K562 (cell line): Measurements from ENCODE around the gene PDIA2. TPM values are rescaled to one million over a fixed set of nuclear protein-coding genes. Genes with fewer than 3 reads are reported as not detected.
A peak's percentile ranks its signal among the peaks of the same experiment; 100 is the strongest.

Source experiments
- ADNP ChIP-seq: fragments of 200-800 bp; sonication (Bioruptor generic); IDR thresholded peaks from 2 replicates; pipeline ENCODE4 v1.6.1; 2016; ENCODE audit warnings: missing genetic modification characterization, missing compliant biosample characterization
- E2F4 ChIP-seq: sonication (generic); formaldehyde crosslinking; IDR thresholded peaks from 2 replicates; pipeline ENCODE4 v1.8.0; 2022; ENCODE audit warnings: mild to moderate bottlenecking, low read depth, missing genetic modification reagents
- ELK3 ChIP-seq: fragments of 450-650 bp; formaldehyde crosslinking; IDR thresholded peaks from 2 replicates; pipeline ENCODE4 v1.4.0; 2020; ENCODE audit warnings: mild to moderate bottlenecking
- HMGN3 ChIP-seq: IDR thresholded peaks from 2 replicates; pipeline ENCODE4 v1.6.1; 2011; ENCODE audit warnings: borderline replicate concordance, low read depth, mild to moderate bottlenecking, mixed read lengths, low read length; ENCODE audit not compliant: insufficient read length; ENCODE audit errors: extremely low read depth
- KLF16 ChIP-seq: IDR thresholded peaks from 2 replicates; pipeline ENCODE4 v1.6.1; 2016; ENCODE audit warnings: antibody characterized with exemption
- MCM3 ChIP-seq: fragments of 450-650 bp; IDR thresholded peaks from 2 replicates; pipeline ENCODE4 v1.6.1; 2016
- MNT ChIP-seq, 2 experiments: fragments of 450-650 bp; conservative IDR thresholded peaks; 2 replicates each; pipeline ENCODE4 v1.6.1; 2017; ENCODE audit warnings: mild to moderate bottlenecking in 2 of 2, moderate library complexity in 2 of 2
- MTA2 ChIP-seq: fragments of 450-650 bp; IDR thresholded peaks from 2 replicates; pipeline ENCODE4 v1.6.1; 2016; ENCODE audit warnings: low read depth
- NFIX ChIP-seq: fragments of 250-450 bp; sonication (Bioruptor Pico); IDR thresholded peaks from 2 replicates; pipeline ENCODE4 v1.4.0; 2020; ENCODE audit warnings: low read depth, mild to moderate bottlenecking, moderate library complexity
- POU5F1 ChIP-seq: fragments of 150-350 bp; IDR thresholded peaks from 2 replicates; pipeline ENCODE4 v1.6.1; 2014; ENCODE audit warnings: borderline replicate concordance, low read length, low read depth, mild to moderate bottlenecking; ENCODE audit not compliant: partially characterized antibody
- RAD21 ChIP-seq, 2 experiments: fragments of 250-450 bp in 1 of 2; fragments of 450-650 bp in 1 of 2; sonication (Bioruptor Pico) in 1 of 2; formaldehyde crosslinking in 1 of 2; IDR thresholded peaks in 1 of 2; conservative IDR thresholded peaks in 1 of 2; 2 replicates each; pipeline versions ENCODE4 v1.4.0 to v1.8.0; 2020 to 2022; ENCODE audit warnings: mild to moderate bottlenecking in 2 of 2, moderate library complexity in 1 of 2
- SFPQ ChIP-seq: fragments of 200-400 bp; formaldehyde crosslinking; IDR thresholded peaks from 2 replicates; pipeline ENCODE4 v1.6.1; 2017; ENCODE audit warnings: mild to moderate bottlenecking, low read depth, low read length, moderate library complexity
- SRF ChIP-seq, 2 experiments: fragments of 250-450, 450-650 bp in 1 of 2; sonication (Bioruptor Pico) in 1 of 2; sonication (generic) in 1 of 2; formaldehyde crosslinking; IDR thresholded peaks; 2 replicates each; pipeline versions ENCODE4 v1.5.0 to v1.5.1; 2020 to 2022; ENCODE audit warnings: mild to moderate bottlenecking in 1 of 2, missing genetic modification reagents in 1 of 2
- YY1 ChIP-seq, 3 experiments: IDR thresholded peaks; 2 replicates each; pipeline ENCODE4 v1.6.1; 2011; ENCODE audit warnings: low read length in 2 of 3, mild to moderate bottlenecking in 2 of 3, moderate library complexity in 2 of 3, borderline replicate concordance in 1 of 3, control low read depth in 1 of 3, low read depth in 1 of 3; ENCODE audit not compliant: insufficient read depth in 3 of 3, insufficient replicate concordance in 2 of 3, control insufficient read depth in 1 of 3, insufficient read length in 1 of 3; ENCODE audit errors: extremely low read depth in 1 of 3
- ZFP36 ChIP-seq: fragments of 150-350 bp; IDR thresholded peaks from 2 replicates; pipeline ENCODE4 v1.6.1; 2018; ENCODE audit warnings: low read length, low read depth; ENCODE audit not compliant: partially characterized antibody
- ZNF143 ChIP-seq: sonication (generic); formaldehyde crosslinking; IDR thresholded peaks from 2 replicates; pipeline ENCODE4 v1.9.0; 2022; ENCODE audit warnings: mild to moderate bottlenecking, missing genetic modification reagents
- ZNF197 ChIP-seq: fragments of 200-800 bp; sonication (Bioruptor generic); IDR thresholded peaks from 2 replicates; pipeline ENCODE4 v1.6.1; 2016; ENCODE audit warnings: low read depth, missing genetic modification characterization, missing compliant biosample characterization
- ZNF239 ChIP-seq: fragments of 250-450 bp; sonication (Bioruptor Pico); IDR thresholded peaks from 2 replicates; pipeline ENCODE4 v1.4.0; 2020; ENCODE audit warnings: mild to moderate bottlenecking
- polyA plus RNA-seq, 8 experiments: library from polyadenylated mRNA; depleted of rRNA in 4 of 8; stranded (reverse) in 5 of 8; unstranded in 3 of 8; fragments of >200 nt; fragmentation: Nextera tagmentation in 2 of 8; fragmentation: Illumina TruSeq in 1 of 8; extraction: Ambion mirVana in 2 of 8; extraction: Trizol in 1 of 8; gene quantifications; 2 replicates each; pipeline versions ENCODE4 v1.2.1 to v1.2.3, GENCODE V29; 2011 to 2014; ENCODE audit warnings: inconsistent platforms in 1 of 8, missing spikeins in 1 of 8
- total RNA-seq, 7 experiments: library from RNA; depleted of rRNA in 6 of 7; stranded (reverse); fragments of >200 nt in 6 of 7; fragmentation: Illumina TruSeq in 2 of 7; extraction: Trizol in 2 of 7; gene quantifications; 2 replicates each; pipeline versions ENCODE4 v1.2.1 to v1.2.3, GENCODE V29; 2011 to 2021; ENCODE audit warnings: low replicate concordance in 1 of 7

PDIA2 gene
- total and polyA plus RNA-seq, 9 of the 15 experiments (the other 6 are each of a cell fraction or from before 2014, with no cell fraction given), result 0.13 to 0.92 (median 0.23) TPM; not detected in 4

- TF ChIP-seq HMGN3 (peak; percentile 71), KLF16 (no peak), ADNP (tag) (no peak), MTA2 (no peak), SRF (CRISPR knock-in tag; IDR thresholded peaks at IDR 0.05) (0 out of 4 replicates have a peak, but pooled peaks of 1 of the 2 experiments have one; percentile 11), ZNF197 (CRISPR knock-in tag) (no peak), MCM3 (no peak), RAD21 (CRISPR knock-in tag; conservative IDR thresholded peaks at IDR 0.05 in 1 of 2, IDR thresholded peaks at IDR 0.05 in 1 of 2) (peak; percentile 2 to 28; a peak in 3 of 4 replicates), ELK3 (CRISPR knock-in tag) (no peak), ZNF239 (no peak), ZFP36 (no peak), NFIX (CRISPR knock-in tag) (no peak), YY1 (IDR thresholded peaks at IDR 0.05; ENCODE audit: borderline replicate concordance in 1 of 3, control insufficient read depth in 1 of 3, extremely low read depth in 1 of 3, insufficient read depth in 3 of 3, insufficient read length in 1 of 3, insufficient replicate concordance in 2 of 3, low read depth in 1 of 3, low read length in 2 of 3) (peak; percentile 52 to 89 (median 84)), E2F4 (no peak), SFPQ (no peak), MNT (conservative IDR thresholded peaks at IDR 0.05) (peak; percentile 72 to 89), POU5F1 (no peak), ZNF143 (0 out of 2 replicates have a peak, but pooled peaks have one; percentile 19)
Measured at GRCh38 chr16:234468-235305, 48.3 kb upstream of the PDIA2 start, which contains the start of gene FAM234A (continued).
